Adrenal gland (tissue), 5 donors: ENCODE measurements around the gene KRTAP5-5.

Experiments
- CTCF ChIP-seq, 6 experiments: fragments of 450-650 bp in 4 of 6; fragments of 200-600 bp in 2 of 6; sonication (generic) in 1 of 6; IDR thresholded peaks; 1 replicate in 5 of 6; 2 replicates in 1 of 6; pipeline versions ENCODE4 v1.5.1 to v1.8.0; 2016 to 2021; ENCODE audit warnings: antibody characterized with exemption in 6 of 6, mild to moderate bottlenecking in 2 of 6, moderate library complexity in 1 of 6
- POLR2A ChIP-seq, 2 donors: fragments of 450-650 bp; IDR thresholded peaks; one replicate each; pipeline ENCODE4 v1.6.1; 2017; ENCODE audit warnings: antibody characterized with exemption in 2 of 2, mild to moderate bottlenecking in 2 of 2, moderate library complexity in 1 of 2
- donor health status: DM: no; HTN: no; CAD: no.

GRCh38 chr11:1676229-1676740, 46.7 kb downstream of the KRTAP5-5 start:
- TF ChIP-seq CTCF (IDR thresholded peaks at IDR 0.05) (no peak), POLR2A (IDR thresholded peaks at IDR 0.05) (no peak)
